ENCODE data around the gene CAMKV. TPM values are rescaled to one million over a fixed set of nuclear protein-coding genes. Genes with fewer than 3 reads are reported as not detected.

CAMKV gene
- total and polyA plus RNA-seq, 2 of the 4 experiments (the other 2 are of a cell fraction) = not detected

DNA sequence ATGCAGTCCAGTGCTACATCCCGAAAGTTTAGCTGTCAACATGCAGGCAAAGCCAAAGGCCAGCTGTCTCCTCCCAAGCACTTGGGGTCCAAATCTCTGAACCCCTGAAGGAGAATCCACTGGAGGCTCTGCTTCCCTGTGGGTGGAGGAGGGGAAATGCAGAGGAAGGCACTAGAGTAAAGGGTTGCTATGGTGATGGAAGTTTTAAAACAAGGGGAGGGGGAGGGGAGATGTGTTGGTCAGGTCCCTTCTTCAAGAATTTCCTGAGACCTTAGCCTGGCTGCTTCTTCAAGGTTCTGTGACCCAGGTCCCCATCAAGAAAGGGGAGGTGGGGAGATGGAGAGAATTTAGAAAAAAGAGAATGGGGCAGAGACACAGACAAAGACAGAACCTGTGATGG lies 2.3 kb downstream of the CAMKV start:
- H3K9me3 ChIP-seq (ENCODE audit: control insufficient read depth, insufficient read depth, low read length) = no peaks in the 10 kb centered on the region
- WGBS, 2 experiments (ENCODE audit: extremely low coverage in 2 of 2, insufficient read length in 1 of 2) = no CpG with 5 or more reads among the region's 1 CpG
- no peak overlapping the region for H2AFZ ChIP-seq (replicated peaks; ENCODE audit: low read length, poor library complexity)
- in situ Hi-C loops (cut with MboI; ENCODE audit: low sequenced_read_pairs) (no loop called here), dilution Hi-C loops (cut with HindIII; ENCODE audit: low sequenced_read_pairs, unreplicated experiment) (no loop called here), intact Hi-C loops (cut with micrococcal nuclease) (no loop called here)
- no peak overlapping the region for H3K9ac ChIP-seq (ENCODE audit: low read depth, low read length)
- TF ChIP-seq BHLHE40 (IDR thresholded peaks at IDR 0.05; ENCODE audit: low read depth, low read length) (no peak), FOS (IDR thresholded peaks at IDR 0.05; ENCODE audit: low read depth, low read length) (no peak), MAFK (IDR thresholded peaks at IDR 0.05; ENCODE audit: low read depth, low read length) (no peak), NFE2L2 (IDR thresholded peaks at IDR 0.05; ENCODE audit: low read depth, low read length) (no peak), MAZ (IDR thresholded peaks at IDR 0.05; ENCODE audit: borderline replicate concordance, low read depth, low read length) (no peak), RCOR1 (IDR thresholded peaks at IDR 0.05; ENCODE audit: insufficient replicate concordance, low read length) (no peak), CHD1 (IDR thresholded peaks at IDR 0.05; ENCODE audit: low read depth, low read length) (no peak), MXI1 (IDR thresholded peaks at IDR 0.05; ENCODE audit: borderline replicate concordance, low read depth, low read length) (no peak)
- TF ChIP-seq, protein P1, sequence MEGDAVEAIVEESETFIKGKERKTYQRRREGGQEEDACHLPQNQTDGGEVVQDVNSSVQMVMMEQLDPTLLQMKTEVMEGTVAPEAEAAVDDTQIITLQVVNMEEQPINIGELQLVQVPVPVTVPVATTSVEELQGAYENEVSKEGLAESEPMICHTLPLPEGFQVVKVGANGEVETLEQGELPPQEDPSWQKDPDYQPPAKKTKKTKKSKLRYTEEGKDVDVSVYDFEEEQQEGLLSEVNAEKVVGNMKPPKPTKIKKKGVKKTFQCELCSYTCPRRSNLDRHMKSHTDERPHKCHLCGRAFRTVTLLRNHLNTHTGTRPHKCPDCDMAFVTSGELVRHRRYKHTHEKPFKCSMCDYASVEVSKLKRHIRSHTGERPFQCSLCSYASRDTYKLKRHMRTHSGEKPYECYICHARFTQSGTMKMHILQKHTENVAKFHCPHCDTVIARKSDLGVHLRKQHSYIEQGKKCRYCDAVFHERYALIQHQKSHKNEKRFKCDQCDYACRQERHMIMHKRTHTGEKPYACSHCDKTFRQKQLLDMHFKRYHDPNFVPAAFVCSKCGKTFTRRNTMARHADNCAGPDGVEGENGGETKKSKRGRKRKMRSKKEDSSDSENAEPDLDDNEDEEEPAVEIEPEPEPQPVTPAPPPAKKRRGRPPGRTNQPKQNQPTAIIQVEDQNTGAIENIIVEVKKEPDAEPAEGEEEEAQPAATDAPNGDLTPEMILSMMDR (conservative IDR thresholded peaks at IDR 0.05; ENCODE audit: low read depth, low read length) = no peak
- TF ChIP-seq, protein P2, sequence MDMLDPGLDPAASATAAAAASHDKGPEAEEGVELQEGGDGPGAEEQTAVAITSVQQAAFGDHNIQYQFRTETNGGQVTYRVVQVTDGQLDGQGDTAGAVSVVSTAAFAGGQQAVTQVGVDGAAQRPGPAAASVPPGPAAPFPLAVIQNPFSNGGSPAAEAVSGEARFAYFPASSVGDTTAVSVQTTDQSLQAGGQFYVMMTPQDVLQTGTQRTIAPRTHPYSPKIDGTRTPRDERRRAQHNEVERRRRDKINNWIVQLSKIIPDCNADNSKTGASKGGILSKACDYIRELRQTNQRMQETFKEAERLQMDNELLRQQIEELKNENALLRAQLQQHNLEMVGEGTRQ (IDR thresholded peaks at IDR 0.05; ENCODE audit: low read depth, low read length) = no peak
- TF ChIP-seq, protein P3, sequence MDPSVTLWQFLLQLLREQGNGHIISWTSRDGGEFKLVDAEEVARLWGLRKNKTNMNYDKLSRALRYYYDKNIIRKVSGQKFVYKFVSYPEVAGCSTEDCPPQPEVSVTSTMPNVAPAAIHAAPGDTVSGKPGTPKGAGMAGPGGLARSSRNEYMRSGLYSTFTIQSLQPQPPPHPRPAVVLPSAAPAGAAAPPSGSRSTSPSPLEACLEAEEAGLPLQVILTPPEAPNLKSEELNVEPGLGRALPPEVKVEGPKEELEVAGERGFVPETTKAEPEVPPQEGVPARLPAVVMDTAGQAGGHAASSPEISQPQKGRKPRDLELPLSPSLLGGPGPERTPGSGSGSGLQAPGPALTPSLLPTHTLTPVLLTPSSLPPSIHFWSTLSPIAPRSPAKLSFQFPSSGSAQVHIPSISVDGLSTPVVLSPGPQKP (IDR thresholded peaks at IDR 0.05; ENCODE audit: borderline replicate concordance, low read depth, low read length) = no peak
- H2BK120ac ChIP-seq (ENCODE audit: low read depth, low read length) = no peak overlapping the region
- no peak overlapping the region for H2BK20ac ChIP-seq (ENCODE audit: low read depth, low read length)
- no peak overlapping the region for H3K56ac ChIP-seq (ENCODE audit: extremely low read depth, insufficient read depth, low read length)
- H2BK5ac ChIP-seq (ENCODE audit: low read depth, low read length, poor library complexity, severe bottlenecking) = no peak overlapping the region
- POLR2A ChIA-PET (ENCODE audit: unreplicated experiment) = no interaction called here
- H4K20me1 ChIP-seq (ENCODE audit: insufficient read depth, low read length) = no peaks in the 10 kb centered on the region
- no peaks in the 10 kb centered on the region for H3K4me1 ChIP-seq (ENCODE audit: control insufficient read depth, insufficient read depth, low read length)
- H3K79me1 ChIP-seq (ENCODE audit: low read depth in 1 of 2, low read length in 2 of 2) = no peaks in the 10 kb centered on the region
- CTCF ChIA-PET = no interaction called here
- H4K5ac ChIP-seq (ENCODE audit: low read depth, low read length) = no peak overlapping the region
- H3K4me2 ChIP-seq (ENCODE audit: low read depth, low read length) = no peak overlapping the region
- H2BK15ac ChIP-seq (ENCODE audit: low read depth, low read length) = no peak overlapping the region
- no peak for DNase-seq
- no peak overlapping the region for H4K91ac ChIP-seq (ENCODE audit: insufficient read depth, low read depth, low read length)
- no peaks in the 10 kb centered on the region for H3K9me1 ChIP-seq (ENCODE audit: insufficient read depth, low read length)
- no peak overlapping the region for H2AK5ac ChIP-seq (ENCODE audit: low read depth, low read length)
- H4K8ac ChIP-seq (ENCODE audit: low read depth in 2 of 2, low read length in 2 of 2) = no peak overlapping the region
- no peaks in the 10 kb centered on the region for H3K36me3 ChIP-seq (ENCODE audit: control insufficient read depth, insufficient read depth, low read length)
- H3K14ac ChIP-seq (replicated peaks; ENCODE audit: low read depth, low read length) = no peak overlapping the region
- H3K18ac ChIP-seq (ENCODE audit: low read depth, low read length) = no peak overlapping the region
- no peak overlapping the region for H3K4ac ChIP-seq (ENCODE audit: low read depth, low read length)
- H3K27ac ChIP-seq (ENCODE audit: insufficient read depth, low read length) = no peak overlapping the region
- H3K27me3 ChIP-seq (ENCODE audit: control insufficient read depth, insufficient read depth, low read length) = peaks cover 77% of the 10 kb centered on the region
- no peak for ATAC-seq (ENCODE audit: low read depth)
- H3K23ac ChIP-seq (ENCODE audit: low read depth, low read length) = no peak overlapping the region
- no peak overlapping the region for H2AK9ac ChIP-seq (replicated peaks; ENCODE audit: low read depth, low read length, poor library complexity)
- BruUV-seq (replicated peaks) = no TSS peak
- no peak overlapping the region for H3K4me3 ChIP-seq (ENCODE audit: insufficient read depth, low read depth, low read length)
